OCI-LY3 (cell line): ENCODE results near the gene TMEM163.

ENCODE experiments used
- CTCF ChIP-seq: fragments of 200-600, 300-600 bp; sonication (generic); IDR thresholded peaks from 2 replicates; pipeline ENCODE4 v1.5.1; 2014; ENCODE audit warnings: antibody characterized with exemption, low read length, low read depth
- EZH2phosphoT487 ChIP-seq: fragments of 200-600 bp; shearing (Covaris generic); IDR thresholded peaks from 2 replicates; pipeline ENCODE4 v1.6.1; 2018; ENCODE audit warnings: antibody characterized with exemption, mixed run types, low read depth

- TF ChIP-seq CTCF = no peak
- TF ChIP-seq EZH2phosphoT487 = no peak
Observed at GRCh38 chr2:134669731-134670669, 48.8 kb downstream of the TMEM163 start.
